Smooth muscle cell (in vitro differentiated cells): ENCODE results near the gene PFN1. TPM values are rescaled to one million over a fixed set of nuclear protein-coding genes. Genes with fewer than 3 reads are reported as not detected.

Experiments
- DNase-seq: peaks from one replicate; lab custom pipeline; 2025; ENCODE audit not compliant: unreplicated experiment; lab: John Stamatoyannopoulos, UW
- H2AFZ ChIP-seq: fragments of 200-600 bp; sonication (generic); 2 replicates; pipeline ENCODE4 v1.6.0; 2016; ENCODE audit warnings: antibody characterized with exemption, low read depth, mild to moderate bottlenecking
- H3F3A ChIP-seq: fragments of 200-600 bp; sonication (generic); 2 replicates; pipeline ENCODE4 v1.6.0; 2017; ENCODE audit warnings: antibody characterized with exemption, low read depth
- H3K27ac ChIP-seq: fragments of 200-600 bp; sonication (generic); 2 replicates; pipeline ENCODE4 v1.5.1; 2016; ENCODE audit warnings: low read depth, mild to moderate bottlenecking
- H3K27me3 ChIP-seq: fragments of 200-600 bp; sonication (generic); 2 replicates; pipeline ENCODE4 v1.6.1; 2016; ENCODE audit warnings: low read depth, mild to moderate bottlenecking
- H3K36me3 ChIP-seq: fragments of 200-600 bp; sonication (generic); 2 replicates; pipeline ENCODE4 v1.5.1; 2016; ENCODE audit warnings: low read depth
- H3K4me1 ChIP-seq: fragments of 200-600 bp; sonication (generic); 2 replicates; pipeline ENCODE4 v1.5.1; 2016; ENCODE audit warnings: low read depth
- H3K4me2 ChIP-seq: fragments of 200-600 bp; sonication (generic); 2 replicates; pipeline ENCODE4 v1.6.0; 2016; ENCODE audit warnings: mild to moderate bottlenecking
- H3K4me3 ChIP-seq: fragments of 200-600 bp; sonication (generic); 2 replicates; pipeline ENCODE4 v1.5.1; 2016; ENCODE audit warnings: mild to moderate bottlenecking
- H3K79me2 ChIP-seq: fragments of 200-600 bp; sonication (generic); 2 replicates; pipeline ENCODE4 v1.6.0; 2016; ENCODE audit warnings: low read depth, mild to moderate bottlenecking
- H3K9ac ChIP-seq: fragments of 200-600 bp; sonication (generic); 2 replicates; pipeline ENCODE4 v1.6.0; 2016; ENCODE audit warnings: low read depth
- H3K9me3 ChIP-seq: fragments of 200-600 bp; sonication (generic); replicated peaks from 2 replicates; pipeline ENCODE4 v1.5.1; 2016; ENCODE audit warnings: low read depth
- H4K20me1 ChIP-seq: fragments of 200-600 bp; sonication (generic); 2 replicates; pipeline ENCODE4 v1.6.0; 2016; ENCODE audit warnings: low read depth
- WGBS: methylation state at CpG from one replicate; pipeline ENCODE4 v1.1.7; 2016; ENCODE audit warnings: low lambda C conversion rate; 5-methylcytosine and 5-hydroxymethylcytosine counted together
- polyA plus RNA-seq: library from polyadenylated mRNA; unstranded; fragments of >200 nt; fragmentation: Nextera tagmentation; extraction: Ambion mirVana; gene quantifications from 2 replicates; pipeline ENCODE4 v1.2.1, GENCODE V29; 2016
- total RNA-seq: library from RNA; depleted of rRNA; stranded (reverse); fragments of >200 nt; gene quantifications from 2 replicates; pipeline ENCODE4 v1.2.3, GENCODE V29; 2014
- TF ChIP-seq, protein P1 (sequence below): fragments of 200-600 bp; sonication (generic); IDR thresholded peaks from 2 replicates; pipeline ENCODE4 v1.5.1; 2017; ENCODE audit warnings: borderline replicate concordance, mild to moderate bottlenecking, antibody characterized with exemption; ENCODE audit not compliant: insufficient read depth, poor library complexity, severe bottlenecking

The PFN1 gene
- total and polyA plus RNA-seq, 2 experiments from 2014 or later = 838 to 1,485 TPM

DNA sequence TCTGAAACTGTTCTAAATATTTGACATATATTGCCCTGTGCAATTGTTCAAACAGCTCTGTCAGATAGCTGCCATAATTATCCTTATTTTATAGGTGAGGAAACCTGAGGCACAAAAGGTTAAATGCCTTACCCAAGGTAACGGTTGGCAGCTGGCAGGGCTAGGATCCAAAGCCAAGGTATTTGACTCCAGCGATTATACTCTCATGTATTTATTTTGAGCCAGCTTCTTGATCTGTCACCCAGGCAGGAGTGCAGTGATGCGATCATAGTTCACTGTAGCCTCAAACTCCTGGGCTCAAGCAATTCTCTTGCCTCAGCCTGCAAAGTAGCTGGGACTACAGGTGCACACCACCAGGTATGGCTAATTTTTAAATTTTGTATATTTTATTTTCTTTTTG lies 9.8 kb upstream of the PFN1 start:
- peaks cover 6% of the 10 kb centered on the region for H3K79me2 ChIP-seq
- no peak overlapping the region for H3K9ac ChIP-seq
- no peaks in the 10 kb centered on the region for H3K4me1 ChIP-seq
- WGBS = 96% methylated on average over 3 of the region's 3 CpGs
- no peaks in the 10 kb centered on the region for H3K9me3 ChIP-seq
- H3K4me2 ChIP-seq = no peak overlapping the region
- H3F3A ChIP-seq = no peaks in the 10 kb centered on the region
- H2AFZ ChIP-seq = no peak overlapping the region
- H3K27ac ChIP-seq = no peak overlapping the region
- H3K27me3 ChIP-seq = no peaks in the 10 kb centered on the region
- no peaks in the 10 kb centered on the region for H3K36me3 ChIP-seq
- TF ChIP-seq, protein P1, sequence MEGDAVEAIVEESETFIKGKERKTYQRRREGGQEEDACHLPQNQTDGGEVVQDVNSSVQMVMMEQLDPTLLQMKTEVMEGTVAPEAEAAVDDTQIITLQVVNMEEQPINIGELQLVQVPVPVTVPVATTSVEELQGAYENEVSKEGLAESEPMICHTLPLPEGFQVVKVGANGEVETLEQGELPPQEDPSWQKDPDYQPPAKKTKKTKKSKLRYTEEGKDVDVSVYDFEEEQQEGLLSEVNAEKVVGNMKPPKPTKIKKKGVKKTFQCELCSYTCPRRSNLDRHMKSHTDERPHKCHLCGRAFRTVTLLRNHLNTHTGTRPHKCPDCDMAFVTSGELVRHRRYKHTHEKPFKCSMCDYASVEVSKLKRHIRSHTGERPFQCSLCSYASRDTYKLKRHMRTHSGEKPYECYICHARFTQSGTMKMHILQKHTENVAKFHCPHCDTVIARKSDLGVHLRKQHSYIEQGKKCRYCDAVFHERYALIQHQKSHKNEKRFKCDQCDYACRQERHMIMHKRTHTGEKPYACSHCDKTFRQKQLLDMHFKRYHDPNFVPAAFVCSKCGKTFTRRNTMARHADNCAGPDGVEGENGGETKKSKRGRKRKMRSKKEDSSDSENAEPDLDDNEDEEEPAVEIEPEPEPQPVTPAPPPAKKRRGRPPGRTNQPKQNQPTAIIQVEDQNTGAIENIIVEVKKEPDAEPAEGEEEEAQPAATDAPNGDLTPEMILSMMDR = no peak
- H4K20me1 ChIP-seq = no peaks in the 10 kb centered on the region
- H3K4me3 ChIP-seq = no peak overlapping the region
- no peak for DNase-seq

DNA sequence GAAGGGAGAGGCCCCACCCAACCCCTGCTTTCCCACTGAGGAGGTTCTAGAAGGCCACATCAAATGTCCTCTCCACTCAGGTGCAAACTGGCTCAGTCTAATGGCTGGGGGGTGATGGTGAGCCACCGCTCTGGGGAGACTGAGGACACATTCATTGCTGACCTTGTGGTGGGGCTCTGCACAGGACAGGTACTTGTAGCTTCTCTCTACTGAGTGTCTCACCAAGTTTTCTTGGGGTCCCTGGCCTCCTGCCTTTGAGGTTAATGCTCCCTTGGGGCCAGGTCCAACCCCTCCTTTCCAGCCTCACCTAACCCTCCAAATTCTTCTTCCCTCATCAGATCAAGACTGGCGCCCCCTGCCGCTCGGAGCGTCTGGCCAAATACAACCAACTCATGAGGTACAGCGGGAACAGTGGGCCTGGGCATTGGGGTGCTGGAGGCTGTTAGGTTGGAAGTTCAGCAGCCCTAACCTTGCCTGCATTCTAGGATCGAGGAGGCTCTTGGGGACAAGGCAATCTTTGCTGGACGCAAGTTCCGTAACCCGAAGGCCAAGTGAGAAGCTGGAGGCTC lies 8.2 kb upstream of the PFN1 start:
- Histone ChIP-seq H3K4me3 (no peak overlapping the region), H3K9me3 (no peaks in the 10 kb centered on the region), H3K27me3 (no peaks in the 10 kb centered on the region), H2AFZ (no peak overlapping the region), H3K79me2 (no peaks in the 10 kb centered on the region), H3K4me2 (no peak overlapping the region), H3K9ac (no peak overlapping the region), H3K27ac (no peak overlapping the region), H4K20me1 (no peaks in the 10 kb centered on the region), H3F3A (no peaks in the 10 kb centered on the region), H3K36me3 (no peaks in the 10 kb centered on the region), H3K4me1 (peaks cover under 1% of the 10 kb centered on the region)
- no peak for DNase-seq
- WGBS = 79% methylated on average over 10 of the region's 10 CpGs
- TF ChIP-seq, protein P1 = peak; percentile 16

DNA sequence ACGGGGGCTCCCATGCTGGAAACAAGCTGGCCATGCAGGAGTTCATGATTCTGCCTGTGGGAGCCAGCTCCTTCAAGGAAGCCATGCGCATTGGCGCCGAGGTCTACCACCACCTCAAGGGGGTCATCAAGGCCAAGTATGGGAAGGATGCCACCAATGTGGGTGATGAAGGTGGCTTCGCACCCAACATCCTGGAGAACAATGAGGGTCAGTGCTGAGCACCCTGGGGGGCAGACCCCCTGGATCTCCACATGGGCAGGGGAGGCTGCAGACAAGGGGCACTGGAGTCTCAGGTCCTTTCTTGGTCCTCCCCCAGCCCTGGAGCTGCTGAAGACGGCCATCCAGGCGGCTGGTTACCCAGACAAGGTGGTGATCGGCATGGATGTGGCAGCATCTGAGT lies 6.8 kb upstream of the PFN1 start:
- H3K27me3 ChIP-seq = no peaks in the 10 kb centered on the region
- no peak overlapping the region for H3K4me2 ChIP-seq
- H3K79me2 ChIP-seq = no peaks in the 10 kb centered on the region
- peaks cover 5% of the 10 kb centered on the region for H3F3A ChIP-seq
- no peaks in the 10 kb centered on the region for H4K20me1 ChIP-seq
- H3K4me3 ChIP-seq = no peak overlapping the region
- DNase-seq = no peak
- 97% methylated on average over 8 of the region's 8 CpGs for WGBS
- no peak overlapping the region for H3K9ac ChIP-seq
- H3K9me3 ChIP-seq = no peaks in the 10 kb centered on the region
- no peak overlapping the region for H3K27ac ChIP-seq
- TF ChIP-seq, protein P1 = no peak
- H3K36me3 ChIP-seq = no peaks in the 10 kb centered on the region
- H3K4me1 ChIP-seq = peaks cover 15% of the 10 kb centered on the region
- H2AFZ ChIP-seq = no peak overlapping the region

DNA sequence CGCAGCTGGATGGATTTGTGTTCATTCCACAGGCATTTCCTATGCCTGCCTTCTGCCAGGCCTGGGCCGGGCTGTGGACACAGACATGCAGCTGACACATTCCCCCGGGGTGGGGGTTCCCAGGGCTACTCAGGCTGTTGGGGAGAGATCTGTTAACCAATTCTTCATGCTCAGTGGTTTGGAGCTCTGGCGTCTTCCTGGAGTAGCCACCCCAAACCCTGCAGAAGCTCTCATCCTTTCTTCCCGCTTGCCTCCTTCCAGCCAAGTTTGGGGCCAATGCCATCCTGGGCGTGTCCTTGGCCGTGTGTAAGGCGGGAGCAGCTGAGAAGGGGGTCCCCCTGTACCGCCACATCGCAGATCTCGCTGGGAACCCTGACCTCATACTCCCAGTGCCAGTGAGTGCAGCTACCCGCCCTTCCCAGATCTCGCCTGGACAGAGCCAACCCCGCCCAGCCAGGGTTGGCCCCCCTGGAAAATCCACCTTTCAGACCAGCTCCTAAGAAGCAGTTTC lies 5.2 kb upstream of the PFN1 start:
- H3K9ac ChIP-seq = no peak overlapping the region
- H3K9me3 ChIP-seq = no peaks in the 10 kb centered on the region
- no peaks in the 10 kb centered on the region for H4K20me1 ChIP-seq
- peaks cover 16% of the 10 kb centered on the region for H3K4me1 ChIP-seq
- H3K4me3 ChIP-seq = no peak overlapping the region
- TF ChIP-seq, protein P1 = no peak
- H3K79me2 ChIP-seq = no peaks in the 10 kb centered on the region
- no peak overlapping the region for H3K4me2 ChIP-seq
- no peak for DNase-seq
- H3K27ac ChIP-seq = peak overlapping the region; percentile 62
- no peaks in the 10 kb centered on the region for H3K36me3 ChIP-seq
- H3F3A ChIP-seq = peaks cover 5% of the 10 kb centered on the region
- H3K27me3 ChIP-seq = no peaks in the 10 kb centered on the region
- 79% methylated on average over 14 of the region's 14 CpGs for WGBS
- H2AFZ ChIP-seq = no peak overlapping the region
